GM10266 (cell line): ENCODE results near the gene SORCS3.

Source experiments
- DNase-seq: peaks from one replicate; pipeline ENCODE4 v3.0.0; 2012; ENCODE audit errors: extremely low spot score
- TF ChIP-seq, protein P1 (sequence below): IDR thresholded peaks from 2 replicates; pipeline ENCODE4 v1.5.1; 2012; ENCODE audit warnings: mild to moderate bottlenecking, low read depth; ENCODE audit not compliant: control insufficient read depth, insufficient read depth; ENCODE audit errors: missing control alignments

The SORCS3 gene

DNA sequence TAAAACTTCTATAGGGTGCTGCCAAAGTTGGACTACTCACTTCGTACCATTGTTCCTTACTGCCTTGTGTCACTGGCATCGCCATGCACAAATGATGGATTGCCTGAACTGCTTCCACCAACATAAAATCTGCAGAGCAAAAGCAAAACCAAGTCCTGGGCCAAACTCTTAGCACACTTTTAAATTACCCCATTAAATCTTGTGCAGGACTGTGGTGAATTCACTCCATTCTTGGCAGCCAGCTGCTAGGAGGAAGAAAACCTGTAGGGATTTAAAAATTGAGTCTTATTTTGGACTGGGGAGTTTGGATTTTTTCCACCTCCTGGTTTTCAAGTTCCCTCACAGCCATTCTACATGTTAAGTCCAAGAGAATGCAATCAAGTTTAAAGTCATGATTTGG lies 646.9 kb downstream of the SORCS3 start:
- no peak for DNase-seq
- TF ChIP-seq, protein P1, sequence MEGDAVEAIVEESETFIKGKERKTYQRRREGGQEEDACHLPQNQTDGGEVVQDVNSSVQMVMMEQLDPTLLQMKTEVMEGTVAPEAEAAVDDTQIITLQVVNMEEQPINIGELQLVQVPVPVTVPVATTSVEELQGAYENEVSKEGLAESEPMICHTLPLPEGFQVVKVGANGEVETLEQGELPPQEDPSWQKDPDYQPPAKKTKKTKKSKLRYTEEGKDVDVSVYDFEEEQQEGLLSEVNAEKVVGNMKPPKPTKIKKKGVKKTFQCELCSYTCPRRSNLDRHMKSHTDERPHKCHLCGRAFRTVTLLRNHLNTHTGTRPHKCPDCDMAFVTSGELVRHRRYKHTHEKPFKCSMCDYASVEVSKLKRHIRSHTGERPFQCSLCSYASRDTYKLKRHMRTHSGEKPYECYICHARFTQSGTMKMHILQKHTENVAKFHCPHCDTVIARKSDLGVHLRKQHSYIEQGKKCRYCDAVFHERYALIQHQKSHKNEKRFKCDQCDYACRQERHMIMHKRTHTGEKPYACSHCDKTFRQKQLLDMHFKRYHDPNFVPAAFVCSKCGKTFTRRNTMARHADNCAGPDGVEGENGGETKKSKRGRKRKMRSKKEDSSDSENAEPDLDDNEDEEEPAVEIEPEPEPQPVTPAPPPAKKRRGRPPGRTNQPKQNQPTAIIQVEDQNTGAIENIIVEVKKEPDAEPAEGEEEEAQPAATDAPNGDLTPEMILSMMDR, result no peak

DNA sequence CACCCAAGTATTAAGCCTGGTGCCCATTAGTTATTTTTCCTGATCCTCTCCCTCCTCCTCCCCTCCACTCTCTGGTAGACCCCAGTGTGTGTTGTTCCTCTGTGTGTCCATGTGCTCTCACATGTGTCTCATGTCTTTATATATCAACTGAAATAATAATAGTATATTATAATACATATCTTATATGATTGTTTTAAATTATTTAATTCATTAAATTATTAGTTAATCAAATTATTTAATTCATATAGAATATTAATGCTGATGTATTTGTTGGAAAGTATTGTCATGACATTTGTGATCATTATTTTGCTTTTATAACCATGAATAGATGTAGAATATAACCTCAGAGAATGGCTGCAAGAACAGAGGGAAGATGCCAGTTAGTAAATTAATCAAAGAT lies 647.5 kb downstream of the SORCS3 start:
- DNase-seq, result no peak
- TF ChIP-seq, protein P1, result no peak

DNA sequence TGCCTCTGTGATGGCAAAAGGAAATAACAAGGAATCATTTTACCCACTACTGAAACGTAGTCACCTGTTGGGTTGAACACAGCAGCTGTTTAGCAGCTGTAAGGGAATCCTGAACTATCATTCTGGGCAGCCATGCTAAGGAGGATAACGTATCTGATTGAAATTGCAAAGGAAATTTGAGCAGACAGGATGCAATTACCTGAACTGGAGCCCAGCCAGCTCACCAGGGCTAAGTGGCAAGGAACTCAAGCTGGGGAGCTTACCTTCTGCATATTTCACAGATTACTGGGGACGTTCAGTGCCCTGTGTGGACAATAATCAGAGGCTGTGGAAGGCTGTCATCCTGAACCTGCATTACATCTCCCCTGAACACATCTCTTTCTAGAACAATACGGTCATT lies 650.5 kb downstream of the SORCS3 start:
- TF ChIP-seq, protein P1, result no peak

DNA sequence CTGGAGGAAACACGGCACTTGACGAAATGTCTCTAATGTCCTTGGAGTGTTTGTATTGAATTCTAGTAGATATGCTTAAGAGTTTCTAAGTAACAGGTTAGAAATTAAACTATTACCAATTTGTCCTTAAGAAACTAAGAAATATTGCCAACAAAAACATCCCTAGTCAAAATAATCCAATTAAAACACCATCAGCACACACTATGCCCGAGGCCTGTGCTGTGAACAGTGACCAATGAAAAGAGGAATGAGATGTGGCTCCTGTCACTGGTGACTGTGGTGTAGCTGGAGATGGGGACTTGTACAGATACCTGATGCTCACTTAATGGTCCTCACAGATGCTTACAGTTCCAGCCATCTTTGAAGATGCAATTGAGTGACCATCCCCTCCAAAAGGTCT lies 651.1 kb downstream of the SORCS3 start:
- TF ChIP-seq, protein P1, result no peak
- no peak for DNase-seq

More for the DNA sequence above, 650.5 kb downstream of the SORCS3 start:
- no peak for DNase-seq
